ENCODE data around the gene C8B.

DNA sequence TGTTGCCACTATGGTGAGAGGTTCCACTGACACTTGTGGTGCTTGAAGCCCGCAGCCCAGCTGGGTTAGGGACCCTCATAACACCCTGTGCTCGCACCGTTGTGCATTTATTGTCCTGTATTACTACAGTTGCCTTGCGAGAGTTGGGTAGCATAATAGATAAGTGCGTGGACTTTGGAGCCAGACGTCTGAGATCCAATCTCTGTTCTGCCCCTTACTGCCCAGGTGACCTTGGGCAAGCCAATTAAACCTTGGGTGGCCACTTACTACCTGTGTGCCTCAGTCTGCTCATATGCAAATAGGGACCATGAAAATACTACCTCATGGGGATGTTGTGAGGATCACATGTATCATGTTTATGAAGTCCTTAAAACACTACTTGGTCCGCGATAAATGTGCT, 13.3 kb downstream of the C8B start:
- TF ChIP-seq CTCF (IDR thresholded peaks at IDR 0.05; ENCODE audit: low read depth, low read length, poor library complexity, severe bottlenecking) (no peak), EZH2phosphoT487 (IDR thresholded peaks at IDR 0.05; ENCODE audit: borderline replicate concordance, low read length) (no peak)

Measured in DOHH2 (cell line).